DOHH2 (cell line): Measurements from ENCODE around the gene SYTL1.

Experiments used
- H3F3A ChIP-seq: fragments of 200-600 bp; sonication (generic), shearing (Covaris generic); 2 replicates; pipeline ENCODE4 v1.6.0; 2016; ENCODE audit warnings: antibody characterized with exemption, mild to moderate bottlenecking; ENCODE audit not compliant: control insufficient read depth, insufficient read depth
- H3K27ac ChIP-seq: fragments of 200-600 bp; sonication (generic); 2 replicates; pipeline ENCODE4 v1.5.1; 2014; ENCODE audit warnings: low read depth, mild to moderate bottlenecking, low read length, moderate library complexity
- H3K27me3 ChIP-seq: fragments of 200-600 bp; sonication (generic); 2 replicates; pipeline ENCODE4 v1.6.1; 2014; ENCODE audit warnings: mild to moderate bottlenecking, low read length, mixed read lengths; ENCODE audit not compliant: control insufficient read depth
- H3K36me3 ChIP-seq: fragments of 200-600 bp; sonication (generic); 2 replicates; pipeline ENCODE4 v1.6.1; 2014; ENCODE audit warnings: mild to moderate bottlenecking, low read length, moderate library complexity, mixed read lengths; ENCODE audit not compliant: control insufficient read depth
- H3K4me1 ChIP-seq: fragments of 200-600 bp; sonication (generic); 2 replicates; pipeline ENCODE4 v1.6.1; 2014; ENCODE audit warnings: mild to moderate bottlenecking, low read length, mixed read lengths; ENCODE audit not compliant: control insufficient read depth
- H3K4me2 ChIP-seq: fragments of 200-600 bp; sonication (generic); 2 replicates; pipeline ENCODE4 v1.6.0; 2014; ENCODE audit warnings: mild to moderate bottlenecking, low read length, moderate library complexity
- H3K4me3 ChIP-seq: fragments of 200-600 bp; sonication (generic); 2 replicates; pipeline ENCODE4 v1.5.1; 2014; ENCODE audit warnings: mild to moderate bottlenecking, low read length, mixed read lengths
- H3K79me2 ChIP-seq: fragments of 200-600 bp; sonication (generic); 2 replicates; pipeline ENCODE4 v1.6.1; 2014; ENCODE audit warnings: mild to moderate bottlenecking, low read length, mixed read lengths; ENCODE audit not compliant: control insufficient read depth
- H3K9me2 ChIP-seq: fragments of 200-600 bp; sonication (generic); replicated peaks from 2 replicates; pipeline ENCODE4 v1.6.1; 2014; ENCODE audit warnings: mild to moderate bottlenecking, low read length, mixed read lengths; ENCODE audit not compliant: control insufficient read depth
- H3K9me3 ChIP-seq: fragments of 200-600 bp; sonication (generic); 2 replicates; pipeline ENCODE4 v1.6.1; 2014; ENCODE audit warnings: antibody characterized with exemption, low read length, mixed read lengths; ENCODE audit not compliant: control insufficient read depth, insufficient read depth
- H4K20me1 ChIP-seq: fragments of 200-600 bp; sonication (generic); 2 replicates; pipeline ENCODE4 v1.6.0; 2014; ENCODE audit warnings: low read depth, mild to moderate bottlenecking, antibody characterized with exemption, low read length, moderate library complexity; ENCODE audit not compliant: control insufficient read depth, insufficient read depth
- CTCF ChIP-seq: fragments of 200-600 bp; sonication (generic); IDR thresholded peaks from one replicate; pipeline ENCODE4 v1.5.1; 2014; ENCODE audit warnings: antibody characterized with exemption, mild to moderate bottlenecking, low read depth, low read length; ENCODE audit not compliant: poor library complexity, severe bottlenecking
- EZH2phosphoT487 ChIP-seq: fragments of 200-600 bp; sonication (generic); IDR thresholded peaks from 2 replicates; pipeline ENCODE4 v1.6.1; 2017; ENCODE audit warnings: borderline replicate concordance, mild to moderate bottlenecking, antibody characterized with exemption, low read length, moderate library complexity, mixed read lengths

Gene SYTL1

GRCh38 chr1:27397749-27398148 is 55.9 kb downstream of the SYTL1 start:
- H3K9me3 ChIP-seq = no peaks in the 10 kb centered on the region
- H3K27me3 ChIP-seq = no peaks in the 10 kb centered on the region
- H3K79me2 ChIP-seq = no peaks in the 10 kb centered on the region
- TF ChIP-seq CTCF (no peak), EZH2phosphoT487 (no peak)
- no peak overlapping the region for H3K4me2 ChIP-seq
- H3K36me3 ChIP-seq = no peaks in the 10 kb centered on the region
- no peaks in the 10 kb centered on the region for H4K20me1 ChIP-seq
- H3K9me2 ChIP-seq = no peaks in the 10 kb centered on the region
- no peak overlapping the region for H3K27ac ChIP-seq
- no peak overlapping the region for H3K4me3 ChIP-seq
- H3K4me1 ChIP-seq = peaks cover 7% of the 10 kb centered on the region
- 0 out of 2 replicates have a peak, but pooled peaks cover 3% of the 10 kb centered on the region for H3F3A ChIP-seq

GRCh38 chr1:27398405-27399149 is 56.8 kb downstream of the SYTL1 start:
- Histone ChIP-seq H3K4me3 (no peak overlapping the region), H3K4me2 (no peak overlapping the region), H3K4me1 (peaks cover 12% of the 10 kb centered on the region), H3K27ac (no peak overlapping the region), H3K9me3 (no peaks in the 10 kb centered on the region), H4K20me1 (no peaks in the 10 kb centered on the region), H3F3A (0 out of 2 replicates have a peak, but pooled peaks cover 4% of the 10 kb centered on the region), H3K9me2 (no peaks in the 10 kb centered on the region), H3K79me2 (no peaks in the 10 kb centered on the region), H3K36me3 (no peaks in the 10 kb centered on the region), H3K27me3 (no peaks in the 10 kb centered on the region)
- no peak for TF ChIP-seq EZH2phosphoT487
- TF ChIP-seq CTCF = no peak

GRCh38 chr1:27399251-27400025 is 57.6 kb downstream of the SYTL1 start:
- H3K27ac ChIP-seq = no peak overlapping the region
- no peaks in the 10 kb centered on the region for H3K9me3 ChIP-seq
- no peaks in the 10 kb centered on the region for H3K36me3 ChIP-seq
- no peaks in the 10 kb centered on the region for H4K20me1 ChIP-seq
- TF ChIP-seq EZH2phosphoT487 = no peak
- TF ChIP-seq CTCF = no peak
- peaks cover 21% of the 10 kb centered on the region for H3K4me1 ChIP-seq
- H3K79me2 ChIP-seq = no peaks in the 10 kb centered on the region
- H3K27me3 ChIP-seq = no peaks in the 10 kb centered on the region
- H3K9me2 ChIP-seq = no peaks in the 10 kb centered on the region
- no peak overlapping the region for H3K4me3 ChIP-seq
- 0 out of 2 replicates have a peak, but pooled peaks cover 4% of the 10 kb centered on the region for H3F3A ChIP-seq
- H3K4me2 ChIP-seq = no peak overlapping the region
